ENCODE results near the gene THEMIS. TPM values are rescaled to one million over a fixed set of nuclear protein-coding genes. Genes with fewer than 3 reads are reported as not detected.

Gene THEMIS
- total RNA-seq, 2 experiments from 2014 or later = 22.9 to 24.5 TPM

DNA sequence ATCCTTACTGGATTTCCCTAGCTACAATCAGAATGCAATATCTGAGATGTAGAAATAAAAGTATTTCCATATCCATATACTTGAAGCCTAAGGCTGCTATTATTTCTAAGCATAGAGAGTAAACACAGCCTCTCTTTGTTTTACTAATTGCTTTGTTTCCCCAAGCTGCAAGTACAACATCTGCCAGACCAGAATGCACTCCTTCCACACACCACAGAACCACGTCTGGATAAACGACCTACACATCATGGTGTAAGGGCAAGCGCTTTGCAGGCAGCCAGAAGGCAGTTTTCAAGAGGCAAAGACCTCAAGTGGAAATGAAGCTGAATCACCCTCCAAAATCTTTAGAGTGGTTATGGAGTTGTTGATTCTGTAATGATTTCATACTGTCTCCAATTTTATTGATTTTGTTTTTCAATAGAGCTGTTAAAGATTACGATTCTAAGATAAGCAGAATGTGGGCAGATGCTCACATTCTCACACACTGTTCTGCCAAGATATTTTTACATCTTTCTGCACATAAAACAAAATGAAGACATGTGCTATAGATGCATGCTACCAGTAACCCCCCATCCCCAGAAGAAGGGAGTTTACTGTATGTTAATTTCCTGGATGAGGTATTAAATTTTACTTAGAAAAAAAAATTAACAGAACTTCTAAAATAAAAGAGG, 88.8 kb downstream of the THEMIS start:
- ChIA-PET POLR2A (no interaction called here), CTCF (interaction anchor here (0.7 to 2.2 kb wide), 7 partner anchors 8 to 160 kb away, joined by 3 to 7 read pairs (median 5); no protein-coding TSS in a partner anchor)
- H3K27ac Mint-ChIP-seq = peak overlapping the region; percentile 71
- no peak for ATAC-seq
- H3K4me3 Mint-ChIP-seq = peak overlapping the region; percentile 36
- no peaks in the 10 kb centered on the region for H3K9me3 Mint-ChIP-seq (ENCODE audit: low read depth)
- H3K4me1 Mint-ChIP-seq = peaks cover 88% of the 10 kb centered on the region
- DNase-seq = peak; percentile 38
- no peaks in the 10 kb centered on the region for H3K27me3 Mint-ChIP-seq
- H3K36me3 Mint-ChIP-seq (ENCODE audit: low read depth) = peaks cover 39% of the 10 kb centered on the region
- intact Hi-C loops (cut with DNase I, micrococcal nuclease) = loop anchor here in 1 of 2 experiments (2.0 kb wide), 2 partner anchors 63 to 85 kb away; no protein-coding TSS in a partner anchor

DNA sequence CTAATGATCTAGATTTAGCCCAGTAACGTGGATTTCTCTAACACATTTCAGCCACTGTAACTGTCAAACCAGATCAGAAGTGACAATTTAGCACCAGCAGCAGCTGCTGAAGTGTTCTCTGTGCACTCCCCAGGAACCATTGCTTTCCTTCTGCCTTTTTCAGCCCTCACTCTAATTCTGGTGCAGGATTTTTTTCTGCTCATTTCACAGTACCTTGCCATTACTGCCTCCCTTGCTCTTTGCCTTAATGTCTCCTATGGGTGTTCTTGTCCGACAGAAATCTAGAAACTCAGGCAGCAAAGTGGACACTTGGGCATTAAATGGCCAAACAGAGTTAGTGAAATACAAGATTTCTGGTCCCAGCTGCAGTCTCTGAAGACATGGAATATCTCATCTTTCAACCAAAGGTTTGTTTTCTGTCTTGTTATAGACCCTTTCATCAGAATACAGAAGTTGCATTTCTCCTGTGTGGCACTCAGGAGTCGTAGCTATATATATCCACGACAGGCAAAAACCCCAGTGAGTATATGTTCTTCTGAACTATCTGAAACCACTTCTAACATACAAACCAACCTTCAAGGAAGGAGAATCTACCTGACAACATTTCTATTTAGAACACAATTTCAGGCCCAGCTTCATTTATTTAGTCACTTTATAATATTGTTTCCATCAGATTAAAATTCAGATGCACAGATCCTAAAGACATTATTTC, 92.9 kb downstream of the THEMIS start:
- CTCF ChIA-PET = interaction anchor here (0.8 to 3.6 kb wide), 5 partner anchors 10 to 323 kb away, joined by 3 to 15 read pairs (median 6); no protein-coding TSS in a partner anchor
- no peak for ATAC-seq
- Mint-ChIP-seq H3K9me3 (ENCODE audit: low read depth) (peaks cover 4% of the 10 kb centered on the region), H3K36me3 (ENCODE audit: low read depth) (peaks cover 44% of the 10 kb centered on the region), H3K27me3 (no peaks in the 10 kb centered on the region), H3K4me3 (peak overlapping the region; percentile 11), H3K27ac (peak overlapping the region; percentile 64), H3K4me1 (peaks cover 85% of the 10 kb centered on the region)
- DNase-seq = no peak
- POLR2A ChIA-PET = no interaction called here
- intact Hi-C loops (cut with DNase I, micrococcal nuclease) = no loop called here

DNA sequence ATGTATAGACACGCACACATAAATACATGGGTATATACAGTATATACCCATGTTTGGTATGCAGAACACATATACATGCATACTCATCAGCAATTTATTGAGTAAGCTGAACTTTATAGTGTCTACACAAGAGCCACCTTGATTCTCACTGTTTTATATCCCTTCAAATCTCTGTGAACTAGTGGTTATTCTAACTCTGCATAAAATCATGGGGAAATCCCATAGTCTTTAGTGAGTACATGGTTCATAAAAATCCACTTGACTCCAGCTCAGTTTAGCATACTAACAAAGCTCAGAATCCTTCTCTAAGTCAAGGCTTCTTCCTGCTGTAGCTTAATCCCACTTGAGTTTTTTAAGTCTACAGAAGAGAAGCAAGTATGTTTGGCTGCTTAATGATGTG, 104.1 kb downstream of the THEMIS start:
- Mint-ChIP-seq H3K4me3 (no peak overlapping the region), H3K27ac (no peak overlapping the region), H3K9me3 (ENCODE audit: low read depth) (peaks cover 9% of the 10 kb centered on the region), H3K4me1 (peaks cover 77% of the 10 kb centered on the region), H3K27me3 (no peaks in the 10 kb centered on the region), H3K36me3 (ENCODE audit: low read depth) (peaks cover 29% of the 10 kb centered on the region)
- intact Hi-C loops (cut with DNase I, micrococcal nuclease) = no loop called here
- no peak for DNase-seq
- ATAC-seq = peak; percentile 31
- ChIA-PET POLR2A (interaction anchor here (0.6 to 0.9 kb wide), 2 partner anchors 17 to 107 kb away, joined by 4 to 6 read pairs; no protein-coding TSS in a partner anchor), CTCF (interaction anchor here (1.1 to 2.7 kb wide), 5 partner anchors 11 to 59 kb away, joined by 3 to 15 read pairs (median 3); no protein-coding TSS in a partner anchor)

DNA sequence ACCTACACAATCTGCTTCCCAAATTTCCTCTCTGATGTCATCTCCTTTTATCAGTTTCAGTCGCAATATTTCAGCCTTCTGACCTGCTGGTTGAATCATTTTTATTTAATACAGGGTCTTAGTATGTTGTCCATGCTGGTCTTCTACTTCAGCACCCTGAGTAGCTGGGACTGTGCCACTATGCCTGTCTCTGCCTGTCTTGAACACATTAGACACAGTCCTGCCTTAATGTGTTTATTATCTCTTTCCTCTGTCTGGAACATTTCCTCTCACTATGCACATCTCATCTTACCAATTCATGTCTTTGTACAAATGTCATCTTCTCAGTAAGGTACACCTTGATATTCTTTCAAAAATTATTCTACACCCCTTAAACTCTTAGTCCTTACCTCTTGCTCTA, 106.5 kb downstream of the THEMIS start:
- Mint-ChIP-seq H3K4me3 (no peak overlapping the region), H3K36me3 (ENCODE audit: low read depth) (peaks cover 22% of the 10 kb centered on the region), H3K27me3 (no peaks in the 10 kb centered on the region), H3K9me3 (ENCODE audit: low read depth) (peaks cover under 1% of the 10 kb centered on the region), H3K27ac (peak overlapping the region; percentile 22), H3K4me1 (peaks cover 77% of the 10 kb centered on the region)
- ChIA-PET POLR2A (no interaction called here), CTCF (interaction anchor here (1.1 to 2.7 kb wide), 3 partner anchors 12 to 61 kb away, joined by 3 to 8 read pairs (median 3); no protein-coding TSS in a partner anchor)
- no peak for DNase-seq
- ATAC-seq = peak; percentile 42
- intact Hi-C loops (cut with DNase I, micrococcal nuclease) = no loop called here

DNA sequence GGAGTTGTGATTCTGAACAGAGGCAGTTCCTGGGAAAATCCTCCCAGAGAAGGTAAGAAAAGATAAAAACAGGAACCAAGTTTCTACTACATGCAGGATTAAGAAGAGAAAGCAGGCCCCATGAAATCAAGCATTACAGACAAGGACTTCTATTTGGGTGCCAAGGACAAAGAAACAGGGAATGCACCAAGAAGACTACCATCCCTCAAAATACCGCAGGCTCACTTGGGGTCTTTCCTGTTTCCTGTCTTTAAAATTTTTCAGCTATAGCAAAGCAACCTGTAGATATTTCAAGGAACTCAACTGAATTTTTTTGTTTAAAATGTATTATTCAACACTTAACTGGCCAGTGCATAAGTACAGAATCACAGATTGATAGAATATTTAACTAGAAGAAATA, 107.5 kb downstream of the THEMIS start:
- POLR2A ChIA-PET = no interaction called here
- DNase-seq (no peak), ATAC-seq (no peak)
- CTCF ChIA-PET = interaction anchor here (0.6 to 2.7 kb wide), 3 partner anchors 13 to 53 kb away, joined by 3 to 8 read pairs (median 3); no protein-coding TSS in a partner anchor
- Mint-ChIP-seq H3K36me3 (ENCODE audit: low read depth) (peaks cover 22% of the 10 kb centered on the region), H3K27me3 (no peaks in the 10 kb centered on the region), H3K9me3 (ENCODE audit: low read depth) (no peaks in the 10 kb centered on the region), H3K4me1 (peaks cover 82% of the 10 kb centered on the region), H3K4me3 (no peak overlapping the region), H3K27ac (peak overlapping the region; percentile 37)
- intact Hi-C loops (cut with DNase I, micrococcal nuclease) = no loop called here

DNA sequence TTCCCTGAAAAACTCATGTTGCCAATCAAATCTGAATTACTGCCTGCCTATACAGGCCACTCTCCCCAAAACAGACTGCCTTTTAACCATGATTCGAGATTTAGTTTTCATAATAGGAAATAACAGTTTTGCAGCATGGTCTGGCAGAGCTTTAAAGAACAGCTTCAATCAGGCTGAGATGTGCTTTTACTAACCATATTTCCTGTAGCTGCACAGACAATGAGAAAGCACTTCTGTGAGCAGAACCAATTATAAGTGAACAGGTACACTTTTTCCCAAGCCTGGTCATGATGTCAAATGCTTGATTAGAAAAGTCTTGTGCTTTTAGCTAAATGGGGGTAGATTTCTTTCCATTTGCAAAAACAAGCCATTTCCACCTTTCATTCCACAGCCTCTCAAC, 108.2 kb downstream of the THEMIS start:
- H3K36me3 Mint-ChIP-seq (ENCODE audit: low read depth) = peaks cover 20% of the 10 kb centered on the region
- intact Hi-C loops (cut with DNase I, micrococcal nuclease) = no loop called here
- peak; percentile 68 for ATAC-seq
- peak overlapping the region; percentile 37 for H3K27ac Mint-ChIP-seq
- H3K4me3 Mint-ChIP-seq = no peak overlapping the region
- ChIA-PET POLR2A (no interaction called here), CTCF (interaction anchor here (0.7 to 2.7 kb wide), 5 partner anchors 13 to 42 kb away, joined by 3 to 8 read pairs (median 3); no protein-coding TSS in a partner anchor)
- H3K27me3 Mint-ChIP-seq = no peaks in the 10 kb centered on the region
- peaks cover 82% of the 10 kb centered on the region for H3K4me1 Mint-ChIP-seq
- DNase-seq = no peak
- H3K9me3 Mint-ChIP-seq (ENCODE audit: low read depth) = no peaks in the 10 kb centered on the region

DNA sequence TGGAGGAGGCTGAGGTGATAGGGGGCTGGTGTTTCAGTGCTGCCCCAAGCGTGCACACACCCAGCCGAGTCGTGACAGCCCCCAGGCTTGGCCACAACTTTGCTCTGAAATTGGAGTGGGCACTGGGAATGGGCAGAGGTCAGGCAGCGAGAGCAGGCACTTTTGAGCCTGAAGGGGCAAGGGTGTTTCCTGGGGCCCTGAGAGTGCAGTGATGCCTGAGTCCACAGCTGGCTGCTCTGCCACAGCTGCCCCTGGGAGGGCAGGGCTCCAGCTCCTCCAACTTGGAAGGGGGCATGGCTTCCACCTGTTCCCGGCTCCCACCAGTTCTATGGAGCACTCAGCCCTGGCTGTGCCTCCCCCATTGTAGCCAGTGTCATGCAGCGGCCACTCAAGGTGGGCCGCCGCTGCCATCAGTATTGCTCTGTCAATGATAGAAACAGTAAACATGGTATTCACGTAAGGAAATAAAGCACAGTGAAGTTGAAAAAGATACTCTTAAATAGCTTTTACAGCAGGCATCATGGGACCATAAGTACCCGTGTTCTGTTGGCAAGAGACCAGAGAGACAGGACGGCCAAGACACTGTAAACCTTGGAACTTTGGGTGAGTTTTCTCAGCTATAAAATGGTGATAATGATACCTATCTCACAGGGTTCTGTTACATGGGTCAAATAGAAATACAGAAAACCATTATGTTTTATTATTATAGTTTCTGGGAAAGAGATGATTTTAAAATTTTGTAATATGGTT, 108.9 kb downstream of the THEMIS start:
- Mint-ChIP-seq H3K9me3 (ENCODE audit: low read depth) (no peaks in the 10 kb centered on the region), H3K36me3 (ENCODE audit: low read depth) (peaks cover 15% of the 10 kb centered on the region), H3K4me3 (no peak overlapping the region), H3K27ac (no peak overlapping the region), H3K27me3 (no peaks in the 10 kb centered on the region), H3K4me1 (peaks cover 80% of the 10 kb centered on the region)
- ATAC-seq (no peak), DNase-seq (no peak)
- intact Hi-C loops (cut with DNase I, micrococcal nuclease) = no loop called here
- ChIA-PET CTCF (interaction anchor here (0.7 to 2.7 kb wide), 5 partner anchors 12 to 43 kb away, joined by 3 to 8 read pairs (median 3); no protein-coding TSS in a partner anchor), POLR2A (no interaction called here)

DNA sequence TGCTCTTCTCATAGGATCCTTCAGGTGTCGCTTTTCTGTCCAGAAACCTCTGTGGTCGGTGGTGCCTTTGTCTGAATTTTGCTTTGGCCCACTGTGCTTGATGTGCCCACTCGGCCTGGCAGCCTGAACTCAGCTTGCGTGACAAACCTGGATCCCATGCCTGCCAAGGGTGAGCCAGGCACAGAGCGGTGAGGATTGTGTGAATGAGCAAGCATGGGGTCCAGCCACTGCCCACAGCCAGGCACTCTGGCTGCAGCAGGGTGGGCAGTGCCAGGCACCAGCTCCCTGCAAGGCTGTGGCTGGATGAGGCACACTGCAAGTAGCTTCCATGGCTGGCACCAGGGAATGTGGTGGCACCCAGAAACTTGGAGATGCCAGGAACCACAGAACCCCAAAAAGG, 110.3 kb downstream of the THEMIS start:
- Mint-ChIP-seq H3K4me3 (no peak overlapping the region), H3K36me3 (ENCODE audit: low read depth) (peaks cover 15% of the 10 kb centered on the region), H3K4me1 (peaks cover 76% of the 10 kb centered on the region), H3K27ac (no peak overlapping the region), H3K9me3 (ENCODE audit: low read depth) (no peaks in the 10 kb centered on the region), H3K27me3 (no peaks in the 10 kb centered on the region)
- CTCF ChIA-PET = interaction anchor here (0.6 kb wide), 1 partner anchor 261 kb away, joined by 3 read pairs; no protein-coding TSS in a partner anchor
- POLR2A ChIA-PET = no interaction called here
- ATAC-seq = no peak
- intact Hi-C loops (cut with DNase I, micrococcal nuclease) = no loop called here
- no peak for DNase-seq

DNA sequence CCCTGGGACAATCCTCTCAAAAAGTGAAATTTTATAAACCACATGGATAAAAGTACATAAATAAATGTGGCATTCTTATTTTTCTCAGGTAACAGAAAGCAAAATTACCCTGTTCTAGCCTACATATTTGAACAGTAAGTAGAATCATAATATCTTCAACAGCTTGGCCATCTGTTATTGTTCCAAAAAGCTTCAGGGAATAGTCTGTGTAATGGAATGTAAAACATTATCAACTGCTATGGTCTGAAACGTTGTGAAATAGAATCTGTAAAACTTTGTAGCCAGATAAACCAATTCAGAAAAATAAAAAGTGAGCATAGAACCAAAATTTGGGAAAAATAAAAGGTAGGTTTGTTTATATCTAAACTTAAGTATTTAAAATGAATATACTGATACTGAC, 114.7 kb downstream of the THEMIS start:
- H3K4me3 Mint-ChIP-seq = no peak overlapping the region
- intact Hi-C loops (cut with DNase I, micrococcal nuclease) = no loop called here
- H3K36me3 Mint-ChIP-seq (ENCODE audit: low read depth) = peaks cover 30% of the 10 kb centered on the region
- no peak overlapping the region for H3K27ac Mint-ChIP-seq
- ChIA-PET POLR2A (no interaction called here), CTCF (interaction anchor here (0.7 to 1.4 kb wide), 3 partner anchors 11 to 47 kb away, joined by 3 read pairs; no protein-coding TSS in a partner anchor)
- H3K27me3 Mint-ChIP-seq = no peaks in the 10 kb centered on the region
- H3K4me1 Mint-ChIP-seq = peaks cover 75% of the 10 kb centered on the region
- DNase-seq (no peak), ATAC-seq (no peak)
- H3K9me3 Mint-ChIP-seq (ENCODE audit: low read depth) = peaks cover 2% of the 10 kb centered on the region

DNA sequence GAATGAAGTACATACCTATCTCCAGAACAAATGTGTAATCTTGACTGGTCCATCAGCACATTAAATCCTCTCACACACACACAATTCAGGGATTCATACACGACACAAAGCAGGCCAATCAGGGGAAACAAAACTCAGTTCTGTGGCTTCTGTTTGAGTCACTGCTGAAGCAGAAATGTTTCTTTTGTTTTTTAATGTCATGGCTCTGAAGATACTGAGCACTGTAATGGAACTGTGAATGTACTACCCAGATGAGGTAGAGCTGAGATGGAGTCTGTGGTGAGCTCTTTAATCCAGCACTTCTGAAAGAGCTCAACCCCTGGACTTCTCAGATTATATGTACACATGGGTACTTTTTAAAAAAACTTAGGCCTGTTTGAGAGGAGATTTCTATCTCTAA, 116.4 kb downstream of the THEMIS start:
- POLR2A ChIA-PET = no interaction called here
- Mint-ChIP-seq H3K36me3 (ENCODE audit: low read depth) (peaks cover 21% of the 10 kb centered on the region), H3K9me3 (ENCODE audit: low read depth) (peaks cover 2% of the 10 kb centered on the region), H3K27me3 (no peaks in the 10 kb centered on the region), H3K4me1 (peaks cover 76% of the 10 kb centered on the region), H3K4me3 (no peak overlapping the region), H3K27ac (peak overlapping the region; percentile 68)
- intact Hi-C loops (cut with DNase I, micrococcal nuclease) = loop anchor here in 1 of 2 experiments (1.0 kb wide), 1 partner anchor 29 kb away; no protein-coding TSS in a partner anchor
- CTCF ChIA-PET = interaction anchor here (0.5 to 1.0 kb wide), 3 partner anchors 12 to 38 kb away, joined by 3 to 4 read pairs (median 3); no protein-coding TSS in a partner anchor
- ATAC-seq = peak; percentile 98
- DNase-seq = peak; percentile 43
